Measurements from ENCODE around the gene SERP1.
A peak's percentile ranks its signal among the peaks of the same experiment; 100 is the strongest.
"Not testable (repeated sequence)": the region's sequence is repeated elsewhere in the genome, so short reads cannot be mapped to it uniquely, and the experiment has no call there.

The SERP1 gene

DNA sequence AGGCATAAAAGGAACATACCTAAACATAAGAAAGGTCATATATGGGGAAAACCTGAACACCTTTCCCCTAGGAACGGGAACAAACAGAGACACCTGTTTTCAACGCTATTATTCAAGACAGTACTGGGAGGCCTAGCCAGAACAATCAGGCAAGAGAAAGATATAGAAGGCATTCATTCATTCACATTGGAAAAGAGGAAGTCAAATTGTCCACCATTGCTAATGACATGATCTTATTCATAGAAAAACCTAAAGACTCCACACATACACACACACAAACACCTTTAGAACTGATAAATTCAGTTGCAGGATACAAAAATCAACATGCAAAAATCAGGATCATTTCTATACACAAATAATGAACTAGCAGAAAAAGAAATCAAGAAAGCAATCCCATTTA is 36.5 kb downstream of the SERP1 start:
- no peak for DNase-seq (ENCODE audit: low read depth, low spot score)
- no peak overlapping the region for H3K4me3 ChIP-seq (ENCODE audit: low read depth, low read length)
- CTCF ChIA-PET, result no interaction called here
- POLR2A ChIA-PET, result no interaction called here
- no peak for TF ChIP-seq CTCF (IDR thresholded peaks at IDR 0.05; ENCODE audit: insufficient read depth, low read length, missing control alignments)

GRCh38 chr3:150508401-150508800 is 37.9 kb downstream of the SERP1 start:
- no peak overlapping the region for H3K4me3 ChIP-seq (ENCODE audit: low read depth, low read length)
- POLR2A ChIA-PET, result no interaction called here
- no peak for TF ChIP-seq CTCF (IDR thresholded peaks at IDR 0.05; ENCODE audit: insufficient read depth, low read length, missing control alignments)
- DNase-seq (ENCODE audit: low read depth, low spot score), result no peak
- CTCF ChIA-PET, result interaction anchor here (1.3 kb wide), 1 partner anchor 9 kb away, joined by 3 read pairs; no protein-coding TSS in a partner anchor

DNA sequence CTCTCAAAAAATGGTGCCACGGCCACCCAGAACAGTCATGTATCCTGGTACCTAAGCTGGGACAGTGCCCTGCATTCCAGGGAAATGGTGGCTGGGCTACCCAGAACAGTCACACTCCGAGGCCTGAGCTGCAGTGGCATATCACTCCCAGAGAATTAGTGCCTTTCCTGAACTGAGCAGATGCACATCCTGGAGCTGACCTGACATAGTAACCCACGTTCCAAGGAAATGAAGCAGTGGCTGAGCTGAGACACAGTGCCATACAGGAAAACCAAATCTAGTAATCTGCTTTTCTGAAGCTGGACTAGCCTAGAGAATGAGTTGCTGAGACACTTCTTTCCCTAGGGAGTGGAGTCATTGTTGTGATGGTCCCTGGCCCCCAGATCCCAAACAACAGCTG is 41.8 kb downstream of the SERP1 start:
- H3K4me3 ChIP-seq (ENCODE audit: low read depth, low read length), result no peak overlapping the region
- CTCF ChIA-PET, result interaction anchor here (1.0 to 2.4 kb wide), 5 partner anchors 9 to 567 kb away, joined by 3 to 22 read pairs (median 3); no protein-coding TSS in a partner anchor
- no peak for DNase-seq (ENCODE audit: low read depth, low spot score)
- POLR2A ChIA-PET, result no interaction called here
- no peak for TF ChIP-seq CTCF (IDR thresholded peaks at IDR 0.05; ENCODE audit: insufficient read depth, low read length, missing control alignments)

DNA sequence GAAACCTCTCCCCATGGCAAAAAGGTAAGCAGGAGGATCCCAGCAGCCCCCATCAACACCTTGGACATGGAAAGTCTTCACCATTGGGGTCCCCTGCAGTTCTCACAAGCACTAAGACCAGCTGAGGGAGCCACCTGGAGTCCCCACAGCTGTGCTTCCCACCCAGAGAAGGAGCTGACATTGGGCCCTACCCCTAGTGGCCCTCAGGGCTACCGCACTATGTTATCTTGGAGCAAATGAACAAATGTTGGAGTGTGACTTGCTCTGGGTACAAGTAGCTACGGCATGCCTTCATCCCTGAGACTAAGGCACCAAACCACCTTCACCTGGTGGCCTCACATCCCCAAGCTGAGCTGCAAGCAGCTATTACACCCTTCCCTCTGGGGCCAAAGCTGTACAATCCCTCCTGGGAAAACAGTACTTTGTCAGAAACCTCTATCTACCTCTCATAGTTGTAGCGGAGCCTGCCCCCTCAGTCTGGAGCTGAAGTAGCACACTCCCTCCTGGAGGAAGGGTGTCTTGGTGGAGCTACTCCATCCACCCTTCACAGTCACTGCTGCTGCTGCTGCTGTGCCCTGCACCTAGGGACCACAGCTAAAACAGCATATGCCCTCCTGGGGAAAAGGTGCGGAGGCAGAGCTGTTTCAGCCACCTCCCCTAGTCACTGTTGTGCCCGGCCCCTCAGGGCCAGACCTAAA is 42.7 kb downstream of the SERP1 start:
- DNase-seq (ENCODE audit: low read depth, low spot score), result no peak
- no peak overlapping the region for H3K4me3 ChIP-seq (ENCODE audit: low read depth, low read length)
- ChIA-PET CTCF (interaction anchor here (0.6 to 2.4 kb wide), 4 partner anchors 8 to 278 kb away, joined by 3 to 22 read pairs (median 3); no protein-coding TSS in a partner anchor), POLR2A (no interaction called here)
- no peak for TF ChIP-seq CTCF (IDR thresholded peaks at IDR 0.05; ENCODE audit: insufficient read depth, low read length, missing control alignments)

- H3K4me3 ChIP-seq (ENCODE audit: low read depth, low read length); DNase-seq (ENCODE audit: low read depth, low spot score); POLR2A ChIA-PET: not testable (repeated sequence)
- CTCF ChIA-PET, result interaction anchor here (1.3 kb wide), 1 partner anchor 281 kb away, joined by 4 read pairs; no protein-coding TSS in a partner anchor
These were observed 45.3 kb downstream of the SERP1 start for GRCh38 chr3:150500960-150501359.

GRCh38 chr3:150497956-150498355 is 48.3 kb downstream of the SERP1 start:
- peak; percentile 2 for DNase-seq (ENCODE audit: low read depth, low spot score)
- no peak overlapping the region for H3K4me3 ChIP-seq (ENCODE audit: low read depth, low read length)
- no peak for TF ChIP-seq CTCF (IDR thresholded peaks at IDR 0.05; ENCODE audit: insufficient read depth, low read length, missing control alignments)
- ChIA-PET CTCF (interaction anchor here (0.7 to 6.3 kb wide), 4 partner anchors 268 to 561 kb away, joined by 3 to 88 read pairs (median 20); no protein-coding TSS in a partner anchor), POLR2A (interaction anchor here (0.6 kb wide), 1 partner anchor 90 kb away, joined by 3 read pairs; no protein-coding TSS in a partner anchor)
